ENCODE results near the gene GBP3.
"Not testable (repeated sequence)": the region's sequence is repeated elsewhere in the genome, so short reads cannot be mapped to it uniquely, and the experiment has no call there.

The GBP3 gene
- 16.5 to 52.5 reads per million in 2 donors for total RNA-seq

- peak in 2 of 5 experiments; percentile 35 to 78 for DNase-seq
Observed at GRCh38 chr1:89022167-89022959, at the start of gene GBP3. Gene GBP3, minus strand, starts transcription at chr1:89022866. Its CDS starts 2,145 bp downstream, at chr1:89020721.

- DNase-seq, result peak in 1 of 5 experiments; percentile 21
Observed at GRCh38 chr1:89070509-89070908, 47.8 kb upstream of the GBP3 start.

GRCh38 chr1:89069951-89070350, 47.3 kb upstream of the GBP3 start:
- peak in 1 of 5 experiments; percentile 48 for DNase-seq

- DNase-seq, result no peak
Observed at GRCh38 chr1:89068291-89068690, 45.6 kb upstream of the GBP3 start.

- DNase-seq, result peak in 2 of 5 experiments; percentile 45 to 78
Observed at GRCh38 chr1:89065079-89065868, 42.6 kb upstream of the GBP3 start, which contains the start of gene GBP1. Gene GBP1, minus strand, starts transcription at chr1:89065208. Its CDS starts 1,974 bp downstream, at chr1:89063234.

GRCh38 chr1:89064632-89065031, 42.0 kb upstream of the GBP3 start:
- DNase-seq, result no peak

- DNase-seq, result no peak
Observed at GRCh38 chr1:89063094-89063493, 40.4 kb upstream of the GBP3 start.

- DNase-seq, result no peak
Observed at GRCh38 chr1:89060091-89060490, 37.4 kb upstream of the GBP3 start.

GRCh38 chr1:89051955-89052312, 29.3 kb upstream of the GBP3 start:
- DNase-seq, result no peak

GRCh38 chr1:89051300-89051954, 28.8 kb upstream of the GBP3 start:
- no peak for DNase-seq

- no peak for DNase-seq
Observed at GRCh38 chr1:89050649-89051033, 28.0 kb upstream of the GBP3 start.

GRCh38 chr1:89049901-89050648, 27.4 kb upstream of the GBP3 start:
- DNase-seq, result not testable (repeated sequence)

- DNase-seq, result not testable (repeated sequence)
Observed at GRCh38 chr1:89049187-89049586, 26.5 kb upstream of the GBP3 start.

GRCh38 chr1:89047734-89048133, 25.1 kb upstream of the GBP3 start:
- no peak for DNase-seq

GRCh38 chr1:89046318-89047183, 23.9 kb upstream of the GBP3 start:
- DNase-seq, result peak in 1 of 5 experiments; percentile 26

GRCh38 chr1:89044970-89045721, 22.5 kb upstream of the GBP3 start:
- DNase-seq, result no peak

GRCh38 chr1:89043940-89044339, 21.3 kb upstream of the GBP3 start:
- DNase-seq, result no peak

- DNase-seq, result no peak
Observed at GRCh38 chr1:89042491-89042890, 19.8 kb upstream of the GBP3 start.

- no peak for DNase-seq
Observed at GRCh38 chr1:89041721-89042120, 19.1 kb upstream of the GBP3 start.

- DNase-seq, result peak in 1 of 5 experiments; percentile 93
Observed at GRCh38 chr1:89041119-89041641, 18.5 kb upstream of the GBP3 start.

- no peak for DNase-seq
Observed at GRCh38 chr1:89040315-89040626, 17.6 kb upstream of the GBP3 start.
